Activated CD8-positive, alpha-beta memory T cell treated with anti-CD3 and anti-CD28 coated beads, Interleukin-2, amount 50 U/mL, for 48 hours (primary cell): ENCODE results near the gene ANKRD13C.

Source experiments
- DNase-seq: peaks from one replicate; pipeline ENCODE4 v3.0.0-alpha.2; 2020

Gene ANKRD13C

DNA sequence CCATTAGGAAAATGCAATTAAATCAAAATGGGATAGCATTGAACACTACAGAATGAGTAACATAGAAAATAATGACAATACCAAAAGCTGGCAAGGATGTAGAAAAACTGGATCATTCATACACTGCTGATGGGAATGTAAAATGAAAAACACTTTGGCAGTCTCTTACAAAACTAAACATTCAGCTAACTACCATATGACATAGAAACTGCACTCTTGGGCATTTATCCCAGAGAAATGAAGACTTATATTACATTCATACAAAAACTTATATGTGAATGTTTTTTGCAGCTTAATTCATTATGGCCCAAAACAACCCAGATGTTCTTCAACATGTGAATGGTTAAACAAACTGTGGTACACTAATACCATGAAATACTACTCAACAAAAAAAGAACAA lies 66.4 kb downstream of the ANKRD13C start:
- no peak for DNase-seq

DNA sequence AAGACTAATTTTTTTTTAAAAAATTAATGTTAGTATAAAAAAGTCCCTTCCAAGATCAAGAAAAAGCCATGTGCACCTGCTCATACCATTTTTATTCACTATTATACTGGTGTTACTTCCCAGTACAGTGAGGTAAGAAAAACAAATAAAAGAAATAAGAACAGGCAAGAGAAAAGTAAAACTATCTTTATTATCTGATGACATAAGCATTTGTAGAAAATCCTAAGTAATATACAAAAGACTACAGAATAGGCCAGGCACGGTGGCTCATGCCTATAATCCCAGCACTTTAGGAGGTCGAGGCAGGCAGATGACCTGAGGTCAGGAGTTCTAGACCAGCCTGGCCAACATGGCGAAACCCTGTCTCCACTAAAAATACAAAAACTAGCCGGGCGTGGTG lies 68.1 kb downstream of the ANKRD13C start:
- no peak for DNase-seq

DNA sequence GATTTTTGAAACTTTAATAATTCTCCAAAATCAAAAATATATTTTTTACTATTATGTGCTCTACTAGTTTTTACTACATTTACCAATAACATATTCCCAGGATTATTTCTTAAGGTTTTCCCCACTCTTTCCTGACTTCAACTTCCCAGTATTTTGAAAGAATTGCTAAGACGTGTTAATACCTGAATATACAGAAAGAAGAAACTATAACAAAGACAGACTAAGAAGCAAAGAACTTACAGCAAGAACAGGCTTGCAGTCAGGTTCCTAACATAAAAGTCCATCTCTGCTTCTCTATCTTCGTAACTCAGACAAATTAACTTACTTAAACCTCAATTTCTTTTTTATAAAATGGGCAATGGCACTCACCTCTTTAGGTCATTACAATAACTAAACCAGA lies 70.2 kb downstream of the ANKRD13C start:
- DNase-seq = no peak

DNA sequence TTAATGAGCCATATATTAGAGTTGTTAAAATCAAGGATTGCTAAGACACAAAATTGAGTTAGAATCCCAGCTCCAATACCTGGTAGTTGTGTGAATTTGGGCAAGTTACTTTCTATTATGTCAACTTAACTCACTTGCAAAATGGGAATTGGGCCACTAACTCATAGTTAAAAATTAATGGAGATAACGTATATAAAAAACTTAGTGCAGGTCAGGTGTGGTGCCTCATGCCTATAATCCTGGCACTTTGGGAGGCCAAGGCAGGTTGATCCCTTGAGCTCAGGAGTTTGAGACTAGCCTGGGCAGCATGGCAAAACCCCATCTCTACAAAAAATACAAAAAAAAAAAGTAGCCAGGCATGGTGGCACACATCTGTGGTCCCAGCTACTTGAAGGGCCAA lies 75.8 kb downstream of the ANKRD13C start:
- DNase-seq = no peak

DNA sequence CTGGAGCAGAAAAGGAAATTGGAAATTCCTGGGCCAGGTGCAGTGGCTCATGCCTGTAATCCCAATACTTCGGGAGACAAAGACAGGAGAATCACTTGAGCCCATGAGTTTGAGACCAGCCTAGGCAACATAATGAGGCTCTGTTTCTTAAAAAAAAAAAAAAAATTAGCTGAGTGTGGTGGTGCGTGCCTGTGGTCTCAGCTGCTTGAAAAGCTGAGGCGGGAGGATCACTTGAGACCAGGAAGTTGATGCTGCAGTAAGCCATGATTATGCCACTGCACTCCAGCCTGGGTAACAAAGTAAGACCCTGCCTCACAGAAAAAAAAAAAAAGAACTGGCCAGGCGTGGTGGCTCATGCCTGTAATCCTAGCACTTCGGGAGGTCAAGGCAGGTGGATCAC lies 76.6 kb downstream of the ANKRD13C start:
- no peak for DNase-seq

DNA sequence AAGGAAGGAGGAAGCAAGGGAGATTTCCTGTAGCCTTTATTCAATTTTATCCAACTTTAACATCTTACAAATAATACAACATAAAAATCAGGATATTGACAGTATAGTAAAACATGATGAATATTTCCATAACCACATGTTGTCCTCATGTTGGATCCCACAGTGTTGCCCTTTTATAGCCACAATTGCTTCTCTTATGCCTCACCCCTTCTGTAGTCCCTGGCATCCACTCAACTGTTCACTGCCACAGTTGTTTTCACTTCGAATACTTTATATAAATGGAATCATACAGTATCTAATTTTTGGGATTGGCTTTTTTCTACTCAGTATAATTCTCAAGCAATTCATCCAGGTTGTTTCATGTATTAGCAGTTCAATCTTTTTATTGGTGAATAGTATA lies 88.6 kb downstream of the ANKRD13C start:
- DNase-seq = no peak

DNA sequence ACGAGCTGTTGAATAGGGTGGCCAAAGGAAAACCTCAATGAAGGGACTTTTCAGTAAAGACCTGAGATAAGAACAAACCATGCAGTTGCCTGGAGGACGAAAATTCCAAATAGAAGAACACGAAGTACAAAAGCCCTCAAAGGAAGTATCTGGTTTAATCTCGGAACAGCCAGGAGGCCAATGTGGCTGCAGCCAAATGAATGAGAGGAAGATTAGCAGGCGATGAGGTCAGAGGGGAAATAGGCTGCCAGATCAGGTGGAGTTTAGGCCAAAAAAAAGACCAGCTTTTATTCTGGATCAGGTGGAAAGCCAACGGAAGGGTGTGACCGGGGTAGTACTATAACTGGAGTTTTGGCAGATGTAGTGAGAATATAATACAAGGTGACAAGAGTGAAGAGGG lies 89.7 kb downstream of the ANKRD13C start:
- DNase-seq = no peak

DNA sequence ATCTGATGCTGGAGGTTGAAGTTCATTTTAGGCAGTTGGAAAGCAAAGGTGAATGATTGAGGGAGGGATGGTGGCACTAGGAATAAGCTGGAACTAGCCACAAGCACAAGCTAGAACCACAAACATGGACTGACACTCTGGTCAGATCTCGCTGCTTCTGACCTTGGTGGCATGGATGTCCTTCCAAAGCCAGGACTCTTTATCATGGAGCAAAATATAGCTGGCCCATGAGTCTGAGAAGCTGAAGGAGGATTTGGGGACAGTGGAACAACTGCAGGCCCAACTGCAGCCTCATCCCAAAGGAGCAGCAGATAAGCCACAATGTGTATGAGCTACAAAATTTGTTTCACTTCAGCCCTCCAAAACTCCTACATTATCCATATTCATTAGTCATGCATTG lies 97.9 kb downstream of the ANKRD13C start:
- DNase-seq = no peak

DNA sequence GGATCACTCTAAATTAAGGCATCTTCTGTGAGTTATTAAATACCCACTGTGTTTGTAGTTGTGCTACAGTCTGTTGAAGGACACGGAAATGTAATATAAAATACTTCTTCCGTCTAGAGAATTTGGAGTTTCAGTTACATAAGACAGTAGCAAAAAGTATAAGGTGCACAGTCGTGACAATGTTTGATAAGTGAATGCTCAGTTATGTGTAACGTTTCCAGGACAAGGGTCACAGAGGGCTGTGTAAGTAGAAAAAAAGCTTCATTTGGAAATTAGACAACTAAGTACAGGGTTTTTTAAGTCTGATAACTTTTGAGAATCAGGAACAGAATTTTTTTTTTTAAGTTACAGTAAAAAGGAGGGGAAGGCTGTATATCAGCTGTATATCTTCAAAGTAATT lies 105.8 kb downstream of the ANKRD13C start:
- no peak for DNase-seq

DNA sequence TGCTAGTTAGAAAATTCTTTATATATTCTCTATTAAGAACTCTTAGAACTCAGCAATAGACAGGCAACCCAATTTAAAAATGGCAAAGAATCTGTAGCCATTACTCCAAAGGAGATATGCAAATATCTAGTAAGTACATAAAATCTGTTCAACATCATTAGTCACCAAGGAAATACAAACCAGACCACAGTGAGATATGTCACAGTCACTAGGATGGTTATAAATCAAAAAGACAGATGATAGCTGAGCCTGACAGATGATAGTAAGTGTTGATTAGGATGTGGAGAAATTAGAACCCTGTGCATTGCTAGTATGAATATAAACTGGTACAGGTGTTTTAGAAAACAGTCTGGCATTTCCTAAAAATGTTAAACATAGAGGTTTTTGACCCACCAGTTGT lies 106.8 kb downstream of the ANKRD13C start:
- no peak for DNase-seq

DNA sequence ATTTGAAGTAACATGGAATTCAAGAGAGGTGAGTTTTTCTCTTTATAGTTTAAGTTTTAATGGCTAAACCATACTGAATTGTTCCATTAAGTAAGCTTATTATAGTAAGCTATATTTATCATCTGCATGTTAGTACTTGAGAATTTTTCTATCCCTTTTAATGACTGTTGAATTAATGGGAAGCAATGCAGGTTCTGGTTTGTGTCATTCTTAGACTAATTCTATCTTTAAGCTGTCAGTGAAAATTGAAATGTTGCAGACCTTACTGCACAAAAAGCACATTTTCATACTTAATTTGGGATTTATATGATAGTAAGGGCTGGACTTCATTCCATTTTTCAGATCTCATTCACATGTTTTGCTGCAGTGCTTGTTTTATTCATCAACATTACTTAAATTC lies 107.4 kb downstream of the ANKRD13C start:
- DNase-seq = no peak

DNA sequence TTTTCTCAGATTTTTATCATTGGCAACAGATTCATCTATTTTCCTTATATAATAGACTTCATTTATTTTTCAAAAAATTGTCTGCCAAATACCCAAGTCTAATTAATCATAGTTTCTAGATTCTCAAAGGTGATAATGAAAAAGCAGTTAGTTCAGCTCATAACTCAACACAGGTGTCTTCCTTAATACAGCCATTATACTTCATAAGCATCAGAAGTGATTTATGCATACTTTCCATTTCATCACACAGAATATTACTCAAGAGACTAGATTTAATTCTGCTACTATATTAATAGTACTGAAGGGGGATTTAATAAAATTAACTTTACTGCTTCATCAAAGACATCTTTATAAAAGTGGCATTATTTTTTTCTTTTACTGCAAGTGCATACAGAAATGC lies 114.6 kb downstream of the ANKRD13C start:
- DNase-seq = no peak

DNA sequence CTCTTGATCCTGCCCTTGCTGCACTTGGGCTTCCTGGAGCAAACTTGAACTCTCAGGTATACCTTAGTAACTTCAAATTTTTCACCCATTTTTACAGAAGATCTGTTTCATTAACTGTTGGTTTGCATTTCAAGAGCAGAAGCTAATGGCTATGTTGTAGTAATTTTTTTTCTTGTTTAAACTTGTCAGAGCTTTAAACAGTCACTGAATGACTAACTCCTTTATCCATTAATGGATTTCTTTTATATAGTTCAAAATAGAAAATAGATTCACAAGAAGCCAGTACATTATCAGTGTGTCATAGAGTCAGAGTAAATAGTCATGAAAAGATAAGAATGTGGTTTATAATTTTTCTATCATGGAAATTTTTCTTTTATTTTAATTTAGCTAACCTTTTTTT lies 119.8 kb downstream of the ANKRD13C start:
- no peak for DNase-seq

DNA sequence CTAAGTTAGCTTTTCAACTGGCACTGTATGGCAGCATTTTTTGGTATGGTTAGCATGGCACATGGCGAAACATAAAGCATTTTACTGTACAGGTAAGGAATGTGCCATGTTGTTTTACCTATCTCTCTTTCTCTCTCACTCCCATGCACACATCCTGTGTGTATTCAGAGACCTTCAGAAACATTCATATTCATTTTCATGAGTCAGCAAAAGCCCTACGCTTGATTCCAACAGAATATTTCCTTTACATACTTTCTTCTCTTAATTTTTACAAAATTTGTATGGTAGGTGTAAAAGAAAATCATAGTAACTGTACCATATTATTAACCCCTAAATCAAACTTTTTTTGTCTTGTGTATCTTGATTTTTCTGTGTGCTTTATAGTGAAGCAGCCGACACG lies 123.0 kb downstream of the ANKRD13C start:
- DNase-seq = no peak

DNA sequence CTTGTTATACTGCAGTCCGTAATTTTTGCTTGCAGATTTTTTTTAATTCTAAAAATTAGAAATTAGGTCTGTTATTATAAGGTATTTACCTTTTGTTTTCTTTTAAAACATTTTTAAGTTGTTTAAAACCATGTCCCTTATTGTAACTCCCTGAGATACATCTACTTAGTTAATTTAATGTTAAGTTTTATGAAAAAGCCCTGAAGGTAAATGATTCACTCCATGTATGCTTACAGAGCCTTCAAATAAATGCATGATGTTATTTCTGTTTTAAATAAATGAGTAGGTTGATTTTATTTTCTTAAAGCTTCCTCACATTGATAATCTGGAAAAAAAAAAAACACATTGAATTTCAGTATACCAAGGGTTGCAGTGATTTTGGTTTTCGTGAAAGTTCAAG lies 125.9 kb downstream of the ANKRD13C start:
- no peak for DNase-seq

DNA sequence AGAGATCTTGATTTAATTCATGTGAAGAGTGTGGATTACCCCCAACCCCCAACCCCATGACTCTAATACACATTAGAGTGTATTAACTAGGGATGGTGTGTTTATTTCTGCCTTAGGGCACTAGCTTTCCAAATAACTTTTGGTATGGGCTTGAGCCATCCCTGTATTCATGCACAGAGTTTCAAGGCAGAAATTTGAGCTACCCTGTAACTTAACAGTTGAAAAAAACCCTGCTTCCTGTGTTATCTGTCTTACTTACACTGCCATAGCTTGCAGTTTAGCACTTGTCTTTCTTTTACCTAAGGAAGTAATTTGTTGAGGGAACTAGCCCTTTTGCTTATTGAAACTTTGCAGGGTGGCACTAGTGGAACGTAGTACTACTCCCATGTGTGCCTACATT lies 127.1 kb downstream of the ANKRD13C start:
- no peak for DNase-seq

DNA sequence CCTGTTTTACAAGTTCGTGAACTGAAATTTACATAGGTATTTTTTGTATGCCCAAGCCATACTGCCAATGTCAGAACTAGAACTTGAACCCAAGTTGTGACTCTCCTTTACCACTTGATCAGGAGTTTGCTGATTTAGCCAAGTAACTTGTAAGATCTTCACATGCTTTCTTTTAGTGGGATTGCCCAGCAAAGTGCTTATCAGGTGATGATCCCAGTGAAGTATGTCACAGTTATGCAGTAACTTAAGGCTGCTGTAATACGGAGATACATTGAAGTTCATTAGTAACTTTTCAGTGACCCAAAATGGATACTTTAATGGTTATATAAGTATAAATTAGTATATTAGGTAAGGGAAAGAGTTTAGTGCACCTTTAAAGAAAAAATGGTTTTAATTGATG lies 129.6 kb downstream of the ANKRD13C start:
- DNase-seq = no peak

DNA sequence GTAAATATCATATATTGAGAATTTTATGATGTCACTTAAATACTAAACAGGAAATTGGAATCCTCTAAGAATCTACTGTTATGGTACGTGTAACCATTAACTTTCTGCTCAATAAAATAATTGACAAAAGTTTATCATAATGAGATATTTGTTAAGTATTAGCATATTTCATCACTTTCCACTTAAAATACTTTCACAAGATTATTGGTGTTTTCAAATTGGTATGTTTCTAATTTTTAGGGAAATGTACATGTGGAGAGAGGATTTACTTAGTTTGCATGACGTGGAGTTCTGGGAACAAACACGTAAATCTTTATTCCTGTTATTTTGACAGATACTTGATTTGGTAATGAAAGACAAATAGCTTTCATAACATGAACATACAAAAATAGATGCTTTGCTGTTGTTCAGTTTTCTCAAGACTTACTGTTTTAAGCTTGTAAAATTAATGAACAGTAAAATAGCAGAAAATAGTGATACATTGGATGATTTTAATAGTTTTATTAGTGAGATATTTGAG lies 131.7 kb downstream of the ANKRD13C start:
- no peak for DNase-seq

DNA sequence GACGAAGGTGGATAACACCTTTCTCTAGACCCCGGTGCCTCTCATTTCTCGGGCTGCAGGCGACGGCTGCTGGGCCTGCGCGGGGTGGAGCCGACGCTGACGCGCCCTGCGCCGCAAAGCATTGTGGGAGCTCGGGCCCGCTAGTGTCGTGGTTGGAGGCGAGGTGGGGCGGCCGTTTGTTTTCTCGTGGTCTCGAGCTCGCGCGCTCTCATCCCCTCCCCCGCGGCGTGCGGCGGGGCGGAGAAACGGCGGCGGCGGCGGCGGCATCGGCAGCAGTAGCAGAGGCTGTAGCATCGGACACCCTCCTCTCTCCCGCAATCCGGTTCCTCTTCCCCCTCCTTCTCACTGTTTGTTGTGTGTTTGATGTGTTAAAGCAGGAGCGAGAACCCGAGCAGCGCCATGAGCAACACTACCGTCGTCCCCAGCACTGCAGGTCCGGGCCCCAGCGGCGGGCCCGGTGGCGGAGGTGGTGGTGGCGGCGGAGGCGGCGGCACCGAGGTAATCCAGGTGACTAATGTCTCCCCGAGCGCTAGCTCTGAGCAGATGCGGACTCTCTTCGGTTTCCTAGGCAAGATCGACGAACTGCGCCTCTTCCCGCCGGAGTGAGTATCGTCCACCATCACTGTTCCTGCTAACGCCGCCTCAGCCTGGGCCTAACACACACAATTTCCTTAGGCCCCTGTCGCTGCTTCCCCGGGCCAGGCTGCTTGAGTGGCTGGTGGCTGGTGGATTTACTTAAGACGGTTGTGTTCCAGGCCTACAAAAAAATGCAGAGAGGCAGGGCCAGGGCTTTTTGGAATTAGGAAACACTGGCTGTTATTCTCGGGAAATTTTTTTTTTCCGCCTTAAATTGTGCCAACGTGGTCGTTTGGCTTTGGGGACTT lies 133.0 kb downstream of the ANKRD13C start, which contains the start of gene SRSF11:
Gene SRSF11 (plus strand): TSS at position 143 of the 884 bp plus-strand sequence. CDS start 257 bp downstream, at position 400.
- DNase-seq = peak; percentile 99

DNA sequence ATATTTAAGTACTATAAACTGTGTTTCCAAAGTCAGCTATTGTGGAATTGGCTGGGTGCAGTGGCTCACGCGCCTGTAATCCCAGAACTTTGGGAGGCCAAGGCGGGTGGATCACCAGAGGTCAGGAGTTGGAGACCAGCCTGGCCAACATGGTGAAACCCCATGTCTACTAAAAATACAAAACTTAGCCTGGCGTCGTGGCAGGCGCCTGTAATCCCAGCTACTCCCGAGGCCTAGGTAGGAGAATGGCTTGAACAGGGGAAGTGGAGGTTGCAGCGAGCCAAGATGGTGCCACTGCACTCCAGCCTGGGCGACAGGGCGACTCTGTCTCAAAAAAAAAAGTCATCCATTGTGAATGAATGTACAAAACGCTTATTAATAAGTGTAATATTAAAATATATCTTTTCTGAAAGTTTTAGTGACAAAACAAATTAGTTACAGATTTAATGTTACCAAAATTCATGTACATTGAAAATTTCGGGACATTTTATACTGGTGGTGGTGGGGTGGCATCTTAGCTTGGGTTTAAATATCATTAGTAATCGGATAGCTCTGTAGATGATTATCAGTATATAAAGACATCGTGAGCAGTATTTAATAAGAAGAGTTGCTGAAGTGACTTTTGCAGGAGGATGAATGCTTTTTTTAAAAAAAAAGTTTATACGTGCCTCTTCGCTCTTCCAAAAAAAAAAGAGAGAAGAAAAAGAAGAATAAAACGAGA lies 133.8 kb downstream of the ANKRD13C start:
- DNase-seq = no peak

DNA sequence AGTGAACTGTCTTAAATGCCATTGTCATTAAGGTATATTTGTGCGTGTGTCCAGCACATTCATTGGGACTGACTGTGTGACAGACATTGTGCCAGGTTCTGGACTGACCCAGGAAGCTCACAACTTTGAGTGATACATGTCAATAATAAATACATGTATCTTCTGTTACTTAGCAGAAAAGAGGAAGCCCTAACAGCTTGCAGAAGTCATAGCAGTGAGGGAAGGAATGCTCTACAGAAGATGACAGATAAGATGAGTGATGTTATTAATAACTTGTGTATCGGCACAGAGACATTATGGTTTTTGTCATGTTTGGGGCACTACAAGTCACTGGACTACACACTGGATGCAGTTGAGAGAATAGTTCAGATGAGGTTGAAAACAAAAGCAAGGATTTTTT lies 134.5 kb downstream of the ANKRD13C start:
- no peak for DNase-seq

DNA sequence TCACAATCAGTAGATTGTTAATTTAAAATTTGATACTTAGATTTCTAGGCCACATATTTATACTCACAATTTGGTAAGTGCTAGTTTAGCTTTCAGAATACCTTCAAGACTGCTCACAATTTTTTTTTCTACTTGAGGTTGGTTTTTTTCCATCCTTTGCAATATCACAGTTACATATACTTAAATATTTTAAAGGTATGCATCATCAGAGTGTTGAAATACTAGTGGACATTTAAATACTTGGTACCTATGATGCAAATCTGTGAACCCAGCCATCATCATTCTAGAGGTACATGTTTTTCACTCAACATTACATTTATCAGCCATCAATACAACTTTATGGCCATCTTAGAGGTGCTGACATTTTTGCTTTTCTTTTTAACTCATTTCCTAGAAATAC lies 143.0 kb downstream of the ANKRD13C start:
- DNase-seq = no peak

DNA sequence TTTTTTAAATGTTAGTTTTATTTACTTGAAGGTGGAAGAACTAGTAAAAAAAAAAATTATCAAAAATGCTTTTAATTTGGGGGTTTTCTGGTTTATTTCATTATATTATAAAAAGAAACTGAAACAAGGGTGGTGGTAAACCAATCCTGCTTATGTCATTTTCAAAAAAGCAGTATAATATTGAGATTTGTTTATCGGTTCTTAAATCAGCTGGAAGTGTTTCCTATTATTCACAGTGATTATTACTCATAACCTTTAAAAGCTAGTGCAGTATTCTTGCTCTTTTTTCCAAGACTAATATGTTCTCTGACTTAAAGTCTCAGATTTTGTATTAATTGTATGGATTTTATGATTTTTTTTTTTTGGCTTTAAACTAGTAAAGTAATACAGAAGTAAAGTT lies 143.7 kb downstream of the ANKRD13C start:
- DNase-seq = no peak
